ENCODE measurements around the gene CPA3. TPM values are rescaled to one million over a fixed set of nuclear protein-coding genes. Genes with fewer than 3 reads are reported as not detected.

CPA3 gene
- total RNA-seq, 4 donors from 2014 or later, result 0.70 to 13.6 (median 5.8) TPM

- TF ChIP-seq POLR2A (IDR thresholded peaks at IDR 0.05) (no peak), CTCF (IDR thresholded peaks at IDR 0.05) (no peak)
- Histone ChIP-seq H3K27ac (no peak overlapping the region), H3K36me3 (no peaks in the 10 kb centered on the region), H3K27me3 (no peaks in the 10 kb centered on the region), H3K4me1 (no peaks in the 10 kb centered on the region), H3K9me3 (no peaks in the 10 kb centered on the region), H3K4me3 (no peak overlapping the region)
- no peak for DNase-seq
Observed at GRCh38 chr3:148914936-148915690, 50.0 kb downstream of the CPA3 start.

- no peaks in the 10 kb centered on the region for H3K9me3 ChIP-seq
- H3K27me3 ChIP-seq, result no peaks in the 10 kb centered on the region
- no peak overlapping the region for H3K4me3 ChIP-seq
- H3K27ac ChIP-seq, result no peak overlapping the region
- TF ChIP-seq POLR2A (IDR thresholded peaks at IDR 0.05), result no peak
- no peak for TF ChIP-seq CTCF (IDR thresholded peaks at IDR 0.05)
- no peaks in the 10 kb centered on the region for H3K36me3 ChIP-seq
- DNase-seq, result no peak
- H3K4me1 ChIP-seq, result no peaks in the 10 kb centered on the region
Observed at GRCh38 chr3:148916132-148916531, 51.0 kb downstream of the CPA3 start.

GRCh38 chr3:148922467-148922866 is 57.4 kb downstream of the CPA3 start:
- TF ChIP-seq CTCF (IDR thresholded peaks at IDR 0.05) (no peak), POLR2A (IDR thresholded peaks at IDR 0.05) (no peak)
- no peaks in the 10 kb centered on the region for H3K9me3 ChIP-seq
- no peak overlapping the region for H3K27ac ChIP-seq
- no peak for DNase-seq
- no peaks in the 10 kb centered on the region for H3K36me3 ChIP-seq
- H3K4me1 ChIP-seq, result no peaks in the 10 kb centered on the region
- H3K27me3 ChIP-seq, result no peaks in the 10 kb centered on the region
- no peak overlapping the region for H3K4me3 ChIP-seq

GRCh38 chr3:148923592-148923991 is 58.5 kb downstream of the CPA3 start:
- H3K27me3 ChIP-seq, result no peaks in the 10 kb centered on the region
- no peaks in the 10 kb centered on the region for H3K9me3 ChIP-seq
- no peak overlapping the region for H3K27ac ChIP-seq
- H3K4me1 ChIP-seq, result no peaks in the 10 kb centered on the region
- no peak overlapping the region for H3K4me3 ChIP-seq
- DNase-seq, result no peak
- TF ChIP-seq CTCF (IDR thresholded peaks at IDR 0.05), result no peak
- no peak for TF ChIP-seq POLR2A (IDR thresholded peaks at IDR 0.05)
- H3K36me3 ChIP-seq, result no peaks in the 10 kb centered on the region

GRCh38 chr3:148924562-148924961 is 59.5 kb downstream of the CPA3 start:
- no peak overlapping the region for H3K4me3 ChIP-seq
- H3K27me3 ChIP-seq, result no peaks in the 10 kb centered on the region
- no peak overlapping the region for H3K27ac ChIP-seq
- H3K9me3 ChIP-seq, result no peaks in the 10 kb centered on the region
- TF ChIP-seq CTCF (IDR thresholded peaks at IDR 0.05) (no peak), POLR2A (IDR thresholded peaks at IDR 0.05) (no peak)
- no peaks in the 10 kb centered on the region for H3K4me1 ChIP-seq
- no peak for DNase-seq
- H3K36me3 ChIP-seq, result no peaks in the 10 kb centered on the region
